ENCODE data around the gene GATA2.

DNA sequence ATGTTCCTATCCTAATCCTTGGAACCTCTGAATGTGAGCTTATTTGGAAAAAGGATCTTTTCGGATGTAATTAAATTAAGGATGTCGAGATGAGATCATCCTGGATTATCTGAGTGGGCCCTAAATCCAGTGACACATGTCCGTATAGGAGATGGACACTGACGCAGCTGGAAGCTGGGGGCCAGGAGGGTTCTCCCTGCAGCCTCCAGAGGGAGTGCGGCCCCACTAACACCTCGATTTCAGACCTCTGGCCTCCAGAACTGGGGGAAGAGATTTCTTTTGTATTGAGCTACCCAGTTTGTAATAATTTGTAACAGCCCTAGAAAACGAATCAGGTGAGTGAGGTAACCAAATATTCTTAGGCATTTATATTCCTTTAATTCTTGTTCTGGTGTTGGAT is 28.8 kb downstream of the GATA2 start:
- TF ChIP-seq, protein P1, sequence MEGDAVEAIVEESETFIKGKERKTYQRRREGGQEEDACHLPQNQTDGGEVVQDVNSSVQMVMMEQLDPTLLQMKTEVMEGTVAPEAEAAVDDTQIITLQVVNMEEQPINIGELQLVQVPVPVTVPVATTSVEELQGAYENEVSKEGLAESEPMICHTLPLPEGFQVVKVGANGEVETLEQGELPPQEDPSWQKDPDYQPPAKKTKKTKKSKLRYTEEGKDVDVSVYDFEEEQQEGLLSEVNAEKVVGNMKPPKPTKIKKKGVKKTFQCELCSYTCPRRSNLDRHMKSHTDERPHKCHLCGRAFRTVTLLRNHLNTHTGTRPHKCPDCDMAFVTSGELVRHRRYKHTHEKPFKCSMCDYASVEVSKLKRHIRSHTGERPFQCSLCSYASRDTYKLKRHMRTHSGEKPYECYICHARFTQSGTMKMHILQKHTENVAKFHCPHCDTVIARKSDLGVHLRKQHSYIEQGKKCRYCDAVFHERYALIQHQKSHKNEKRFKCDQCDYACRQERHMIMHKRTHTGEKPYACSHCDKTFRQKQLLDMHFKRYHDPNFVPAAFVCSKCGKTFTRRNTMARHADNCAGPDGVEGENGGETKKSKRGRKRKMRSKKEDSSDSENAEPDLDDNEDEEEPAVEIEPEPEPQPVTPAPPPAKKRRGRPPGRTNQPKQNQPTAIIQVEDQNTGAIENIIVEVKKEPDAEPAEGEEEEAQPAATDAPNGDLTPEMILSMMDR (IDR thresholded peaks at IDR 0.05) = no peak
- TF ChIP-seq EP300 (IDR thresholded peaks at IDR 0.05) = no peak
- TF ChIP-seq POLR2A (IDR thresholded peaks at IDR 0.05) = no peak

Data from tibial nerve (tissue), 4 donors.